ENCODE measurements around the gene LGALS1.
A peak's percentile ranks its signal among the peaks of the same experiment; 100 is the strongest.

LGALS1 gene

DNA sequence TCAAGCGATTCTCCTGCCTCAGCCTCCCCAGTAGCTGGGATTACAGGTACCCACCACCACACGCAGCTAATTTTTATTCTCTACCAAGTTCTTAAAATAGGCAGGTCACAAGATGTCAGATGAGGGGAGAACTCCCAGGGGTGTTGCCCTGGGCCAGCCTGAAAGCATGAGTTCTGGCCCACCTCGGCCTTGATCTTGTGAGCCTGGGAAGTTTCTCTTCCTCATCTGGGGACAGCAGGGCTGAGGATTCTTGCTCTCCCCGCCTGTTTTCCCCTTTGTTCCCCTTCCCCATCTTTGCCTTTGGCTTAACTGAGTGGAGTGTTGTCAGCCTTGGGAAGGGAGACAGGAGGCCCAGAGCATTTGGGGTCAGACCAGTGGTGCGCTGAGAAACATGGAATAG, 13.4 kb upstream of the LGALS1 start:
- no peak for DNase-seq (ENCODE audit: low read depth)

DNA sequence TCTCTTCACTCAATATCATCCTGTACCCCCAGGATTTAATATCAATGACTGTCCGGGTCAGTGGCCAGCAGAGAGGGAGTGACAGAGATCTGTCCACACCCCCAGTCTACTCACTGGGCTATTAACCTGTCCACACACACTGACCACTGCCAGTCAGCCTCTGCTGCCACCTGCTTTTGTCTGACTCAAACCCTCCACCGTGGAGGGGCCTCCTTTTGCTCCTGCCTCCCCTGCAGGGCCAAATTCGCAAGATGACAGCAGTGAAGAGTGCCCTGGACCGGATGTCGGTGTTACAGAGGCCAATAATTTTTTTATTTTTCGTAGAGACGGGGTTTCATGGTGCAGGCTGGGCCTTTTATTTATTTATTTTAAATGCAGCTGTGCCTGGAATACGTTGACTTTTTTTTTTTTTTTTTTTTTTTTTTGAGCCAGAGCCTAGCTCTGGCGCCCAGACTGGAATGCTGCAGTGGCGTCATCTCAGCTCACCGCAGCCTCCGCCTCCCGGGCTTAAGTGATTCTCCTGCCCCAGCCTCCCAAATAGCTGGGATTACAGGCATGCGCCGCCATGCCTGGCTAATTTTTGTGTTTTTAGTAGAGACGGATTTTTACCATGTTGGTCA, 11.8 kb upstream of the LGALS1 start:
- no peak for DNase-seq (ENCODE audit: low read depth)

DNA sequence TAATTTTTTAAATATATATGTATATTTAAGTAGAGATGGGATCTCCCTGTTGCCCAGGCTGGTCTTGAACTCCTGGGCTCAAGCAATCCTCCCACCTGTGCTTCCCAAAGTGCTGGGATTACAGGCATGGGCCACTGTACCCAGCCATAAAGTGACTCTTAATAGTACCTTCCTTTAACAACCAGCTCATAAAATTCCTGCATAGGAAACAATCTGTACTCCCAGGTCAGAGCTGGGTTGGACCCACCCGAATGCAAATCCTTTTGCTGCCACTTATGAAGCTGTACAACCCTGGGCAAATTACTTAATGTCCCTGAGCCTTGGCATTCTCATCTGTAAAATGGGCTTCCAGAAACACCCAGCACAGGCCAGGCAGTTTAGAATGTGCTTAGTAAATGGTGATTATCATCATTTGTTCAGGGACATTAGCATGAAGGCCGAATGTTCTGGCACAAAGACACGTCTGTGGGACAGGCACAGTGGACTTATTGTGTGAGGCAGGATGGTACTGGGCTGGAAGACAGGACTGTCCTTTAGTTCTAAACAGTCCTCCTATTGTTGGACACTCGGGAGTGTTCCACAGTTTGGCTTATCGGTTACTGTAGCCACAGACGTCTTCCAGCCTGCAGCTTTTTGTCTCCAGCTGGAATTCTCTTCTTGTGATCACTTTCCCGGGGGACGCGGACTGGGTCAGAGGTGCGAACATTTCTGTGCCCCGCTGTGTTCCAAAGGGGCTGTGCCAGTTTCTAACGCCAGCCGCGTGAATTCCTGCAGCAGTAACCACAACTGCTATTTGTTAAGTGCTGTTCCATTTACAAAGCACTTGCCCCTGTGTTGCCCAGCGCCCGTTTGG, 11.0 kb upstream of the LGALS1 start:
- DNase-seq (ENCODE audit: low read depth): no peak

DNA sequence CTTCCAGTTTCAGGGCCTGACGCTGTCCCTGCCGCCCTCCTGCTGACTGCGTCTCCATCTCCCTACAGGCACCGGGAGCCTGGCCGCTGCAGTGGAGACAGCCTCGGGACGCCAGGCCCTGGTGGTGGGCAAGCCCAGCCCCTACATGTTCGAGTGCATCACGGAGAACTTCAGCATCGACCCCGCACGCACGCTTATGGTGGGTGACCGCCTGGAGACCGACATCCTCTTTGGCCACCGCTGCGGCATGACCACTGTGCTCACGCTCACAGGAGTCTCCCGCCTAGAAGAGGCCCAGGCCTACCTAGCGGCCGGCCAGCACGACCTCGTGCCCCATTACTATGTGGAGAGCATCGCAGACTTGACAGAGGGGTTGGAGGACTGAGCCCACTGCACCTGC, 9.9 kb upstream of the LGALS1 start:
- DNase-seq (ENCODE audit: low read depth): no peak

DNA sequence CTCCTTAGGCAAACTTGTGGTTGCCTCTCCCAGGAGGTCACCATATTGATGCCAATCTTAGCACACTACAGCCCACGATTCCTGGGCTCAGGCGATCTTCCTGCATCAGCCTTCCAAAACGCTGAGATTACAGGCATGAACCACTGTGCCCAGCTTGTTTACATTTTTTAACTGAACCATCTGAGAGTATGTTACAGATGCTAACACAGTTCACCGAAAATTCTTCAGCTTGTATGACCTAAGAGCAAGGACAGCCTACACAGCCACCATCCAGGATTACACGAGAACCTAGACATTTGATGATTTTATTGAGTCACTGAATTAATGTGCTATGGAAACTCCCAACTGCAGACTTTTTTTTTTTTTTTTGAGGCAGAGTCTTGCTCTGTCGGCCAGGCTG, 5.8 kb upstream of the LGALS1 start:
- DNase-seq (ENCODE audit: low read depth): no peak

DNA sequence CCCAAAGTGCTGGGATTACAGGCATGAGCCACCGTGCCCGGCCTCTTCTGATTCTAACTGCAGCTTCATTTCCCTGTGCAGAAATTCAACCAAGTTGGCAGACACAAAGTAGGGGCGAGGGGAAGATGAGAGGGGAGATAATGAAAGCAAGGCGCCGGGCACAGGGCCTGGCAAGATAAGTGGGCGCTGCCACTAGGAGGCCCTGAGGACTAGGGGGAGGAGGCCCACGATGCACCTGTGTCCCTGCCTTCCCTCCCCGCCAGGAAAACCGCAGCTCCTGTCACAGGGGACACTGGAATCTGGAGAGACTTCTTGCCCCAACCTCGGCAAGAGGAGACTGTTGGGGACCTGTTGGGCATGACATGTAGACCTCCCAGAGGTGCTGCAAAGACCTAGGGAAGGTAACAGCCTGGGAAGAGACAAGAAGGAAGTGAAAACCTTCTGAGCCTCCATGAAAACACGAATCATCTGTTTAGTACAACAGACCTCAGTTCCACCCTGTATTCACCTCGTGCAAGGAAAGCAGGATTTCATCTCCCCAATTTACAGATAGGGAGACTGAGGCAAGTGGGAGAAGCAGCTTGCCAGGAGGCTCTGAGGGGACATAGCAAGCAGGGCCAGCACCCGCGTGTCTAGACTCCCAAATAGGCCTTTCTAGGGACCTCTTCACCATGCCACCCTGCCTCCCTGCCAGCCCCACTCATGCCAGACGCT, 3.1 kb upstream of the LGALS1 start:
- no peak for DNase-seq (ENCODE audit: low read depth)

DNA sequence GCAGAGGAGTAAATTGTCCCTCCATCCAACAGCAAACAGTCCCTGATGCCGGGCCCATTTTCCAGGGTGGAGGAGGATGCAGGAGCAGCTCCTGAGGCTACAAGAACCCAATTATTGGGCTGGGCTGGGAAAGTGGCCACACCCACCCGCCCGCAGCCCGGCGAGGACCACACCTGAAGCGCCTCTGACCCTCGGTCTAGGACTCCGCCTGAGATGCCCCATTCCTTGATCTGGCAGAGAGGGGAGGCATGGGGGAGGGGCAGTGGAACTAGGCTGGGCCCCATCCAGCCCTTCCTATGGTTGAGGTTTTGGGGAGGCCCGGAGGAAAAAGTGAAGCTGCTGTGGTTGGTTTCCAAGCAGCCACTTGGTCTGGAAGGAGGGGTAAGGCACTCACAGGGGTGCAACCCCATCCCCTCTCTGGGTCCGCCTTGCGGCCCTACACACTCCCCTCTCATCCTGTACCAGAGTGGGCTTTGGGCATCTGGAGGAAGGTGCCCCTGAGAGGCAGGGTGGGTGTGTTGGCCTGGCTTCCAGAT, 2.4 kb upstream of the LGALS1 start:
- no peak for DNase-seq (ENCODE audit: low read depth)

DNA sequence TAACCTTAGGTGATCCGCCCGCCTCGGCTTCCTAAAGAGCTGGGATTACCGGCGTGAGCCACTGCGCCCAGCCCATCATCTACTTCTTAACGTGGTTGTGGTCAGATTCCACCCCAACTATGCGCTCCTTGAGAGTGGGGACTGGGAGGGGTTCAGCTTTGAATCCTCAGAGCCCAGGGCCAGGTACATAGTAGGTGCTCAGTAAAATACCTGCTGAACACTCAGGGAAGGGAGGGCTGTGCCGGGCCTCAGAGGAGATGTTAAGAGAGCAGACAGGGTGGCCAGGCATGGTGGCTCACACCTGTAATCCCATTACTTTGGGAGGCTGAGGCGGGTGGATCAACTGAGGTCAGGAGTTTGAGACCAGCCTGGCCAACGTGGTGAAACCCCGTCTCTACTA, 1.2 kb upstream of the LGALS1 start:
- no peak for DNase-seq (ENCODE audit: low read depth)

DNA sequence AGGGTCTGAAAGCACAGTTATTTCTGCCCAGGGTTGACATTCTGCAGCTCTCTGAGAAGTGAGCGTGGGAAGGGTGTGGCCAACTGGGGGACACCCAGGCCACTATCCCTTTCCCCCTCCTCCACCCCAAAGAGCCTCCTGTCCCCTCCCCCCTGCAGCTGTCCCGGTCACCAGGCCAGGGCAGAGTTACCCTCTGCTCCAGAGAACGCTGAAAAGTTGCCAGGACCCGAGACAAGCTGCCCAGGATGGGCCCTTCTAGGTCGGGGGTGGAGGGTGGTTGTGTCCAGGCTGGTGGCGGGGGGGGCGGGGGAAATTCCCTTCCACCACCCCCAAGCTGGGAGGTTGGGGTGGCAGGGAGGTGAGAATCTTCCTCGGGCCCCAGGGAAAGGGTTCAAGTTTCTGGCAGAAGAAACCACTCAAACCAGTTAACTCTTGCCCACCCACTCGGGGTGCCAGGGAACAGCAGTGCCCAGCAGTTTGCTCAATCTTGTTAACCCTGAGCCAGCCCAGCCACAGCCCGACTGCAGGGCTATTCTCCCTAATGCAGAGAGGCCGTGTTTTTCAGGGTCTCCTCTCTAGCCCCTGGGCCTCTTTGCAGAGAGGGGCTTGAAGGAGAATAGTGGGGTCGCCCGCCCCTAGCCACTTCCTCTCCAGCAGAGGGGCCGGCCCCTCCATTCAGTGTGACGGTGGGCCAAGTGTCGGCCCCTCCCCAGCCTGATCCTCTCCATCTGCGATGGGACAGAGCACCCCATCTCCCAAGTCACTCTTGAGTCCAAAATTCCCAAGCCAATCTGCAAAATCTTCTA, 697 bp downstream of the LGALS1 start:
- DNase-seq (ENCODE audit: low read depth): no peak

DNA sequence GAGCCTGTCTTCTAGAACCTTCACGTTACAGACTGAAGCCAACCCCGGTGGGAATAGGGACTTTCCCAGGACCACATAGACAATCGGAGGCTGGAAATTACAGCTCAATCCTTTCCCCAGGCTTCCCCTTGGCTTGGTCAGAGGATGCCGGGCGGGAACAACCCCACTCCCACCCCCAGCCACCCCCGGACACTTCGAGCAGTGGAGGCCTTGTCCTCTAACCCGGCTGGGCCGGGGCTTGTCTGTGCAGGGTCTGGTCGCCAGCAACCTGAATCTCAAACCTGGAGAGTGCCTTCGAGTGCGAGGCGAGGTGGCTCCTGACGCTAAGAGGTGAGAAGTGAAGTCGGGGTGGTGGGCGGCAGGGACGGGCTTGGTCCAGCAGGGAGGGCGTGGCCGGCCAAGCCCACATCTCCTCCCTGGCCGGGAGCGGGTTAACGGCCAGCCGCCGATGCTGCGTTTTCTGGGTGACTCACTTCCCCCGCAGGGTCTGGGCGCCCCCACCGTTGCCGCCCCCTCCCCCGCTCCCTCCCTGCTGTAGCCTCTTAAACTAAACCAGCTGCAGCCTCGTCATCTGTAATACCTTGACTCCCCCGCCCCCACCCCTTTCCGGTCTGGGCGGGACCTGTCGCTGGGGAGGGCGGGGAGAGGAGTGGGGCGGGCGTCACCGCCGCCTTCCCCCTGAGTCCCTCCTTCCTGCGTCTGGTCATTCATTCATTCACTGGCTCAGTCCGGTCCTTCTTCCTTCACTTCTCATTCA, 1.5 kb downstream of the LGALS1 start:
- DNase-seq (ENCODE audit: low read depth): peak; percentile 81

DNA sequence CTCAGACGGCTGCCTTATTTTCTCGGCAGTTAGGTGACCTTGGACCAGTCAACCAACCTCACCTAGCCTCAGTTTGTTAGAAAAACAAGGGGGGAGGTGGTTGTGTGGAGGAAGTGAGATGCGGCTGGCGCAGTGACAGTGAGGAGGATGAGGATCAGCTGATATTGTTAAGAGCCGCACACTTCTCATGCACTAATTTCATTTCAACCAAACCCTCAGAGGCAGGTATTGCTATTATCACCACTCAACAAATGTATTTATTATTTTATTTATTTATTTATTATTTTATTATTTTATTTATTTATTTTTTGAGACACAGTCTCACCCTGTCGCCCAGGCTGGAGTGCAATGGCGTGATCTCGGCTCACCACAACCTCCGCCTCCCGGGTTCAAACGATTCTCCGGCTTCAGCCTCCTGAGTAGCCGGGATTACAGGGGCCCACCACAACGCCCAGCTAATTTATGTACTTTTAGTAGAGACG, 2.1 kb downstream of the LGALS1 start:
- no peak for DNase-seq (ENCODE audit: low read depth)

DNA sequence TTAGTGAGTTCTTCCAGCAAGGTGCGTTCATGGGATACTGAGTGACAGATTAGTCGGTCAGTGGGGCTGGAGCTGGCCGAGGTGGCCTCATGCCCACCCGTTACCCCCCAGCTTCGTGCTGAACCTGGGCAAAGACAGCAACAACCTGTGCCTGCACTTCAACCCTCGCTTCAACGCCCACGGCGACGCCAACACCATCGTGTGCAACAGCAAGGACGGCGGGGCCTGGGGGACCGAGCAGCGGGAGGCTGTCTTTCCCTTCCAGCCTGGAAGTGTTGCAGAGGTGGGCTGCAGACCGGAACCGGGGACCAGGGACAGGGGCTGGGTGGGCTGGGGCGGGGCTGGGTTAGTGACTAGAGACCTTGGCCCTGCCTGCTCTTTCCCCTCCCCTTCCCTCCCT, 2.9 kb downstream of the LGALS1 start:
- DNase-seq (ENCODE audit: low read depth): no peak

DNA sequence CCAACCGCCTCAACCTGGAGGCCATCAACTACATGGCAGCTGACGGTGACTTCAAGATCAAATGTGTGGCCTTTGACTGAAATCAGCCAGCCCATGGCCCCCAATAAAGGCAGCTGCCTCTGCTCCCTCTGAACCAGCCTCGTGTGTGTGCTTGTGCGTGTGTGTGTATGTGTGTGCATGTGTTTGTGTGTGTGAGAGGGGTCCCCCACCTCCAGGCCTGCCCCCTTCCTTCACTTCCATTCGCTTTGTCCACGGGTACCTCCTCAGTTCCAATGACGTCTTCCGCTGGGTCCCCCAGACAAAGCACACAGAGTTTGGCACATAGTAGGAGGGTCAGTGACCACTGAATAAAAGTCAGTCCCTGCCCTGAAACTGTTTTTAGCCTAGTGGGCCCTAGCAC, 4.2 kb downstream of the LGALS1 start:
- no peak for DNase-seq (ENCODE audit: low read depth)

DNA sequence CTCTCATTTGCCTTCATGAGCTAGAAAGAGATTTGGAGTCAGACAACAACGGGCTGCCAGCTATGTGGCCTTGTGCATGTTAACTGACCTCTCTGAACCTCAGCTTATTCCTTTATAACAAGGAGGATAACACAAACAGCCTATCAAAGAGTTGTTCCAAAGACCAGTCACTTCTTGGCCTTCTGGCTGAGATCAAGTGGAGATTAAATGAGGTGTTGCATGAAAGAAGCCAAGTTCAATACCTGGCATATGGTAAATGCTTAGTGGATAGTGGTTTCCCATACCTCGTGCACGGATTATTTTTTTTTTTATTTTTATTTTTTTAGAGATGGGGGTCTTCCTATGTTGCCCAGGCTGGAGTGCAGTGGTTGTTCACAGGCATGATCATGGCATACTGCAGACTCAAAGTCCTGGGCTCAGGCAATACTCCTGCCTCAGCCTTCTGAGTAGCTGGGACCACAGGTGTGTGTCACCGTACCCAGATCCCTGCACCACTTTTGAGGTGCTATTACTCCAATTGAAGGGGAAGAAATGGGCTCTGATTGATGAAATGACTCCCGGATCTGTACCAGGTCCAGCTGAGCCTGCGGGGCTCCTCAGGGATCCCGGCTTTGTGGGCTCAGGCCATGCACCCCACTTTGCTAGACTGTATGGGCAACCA, 4.9 kb downstream of the LGALS1 start:
- no peak for DNase-seq (ENCODE audit: low read depth)

DNA sequence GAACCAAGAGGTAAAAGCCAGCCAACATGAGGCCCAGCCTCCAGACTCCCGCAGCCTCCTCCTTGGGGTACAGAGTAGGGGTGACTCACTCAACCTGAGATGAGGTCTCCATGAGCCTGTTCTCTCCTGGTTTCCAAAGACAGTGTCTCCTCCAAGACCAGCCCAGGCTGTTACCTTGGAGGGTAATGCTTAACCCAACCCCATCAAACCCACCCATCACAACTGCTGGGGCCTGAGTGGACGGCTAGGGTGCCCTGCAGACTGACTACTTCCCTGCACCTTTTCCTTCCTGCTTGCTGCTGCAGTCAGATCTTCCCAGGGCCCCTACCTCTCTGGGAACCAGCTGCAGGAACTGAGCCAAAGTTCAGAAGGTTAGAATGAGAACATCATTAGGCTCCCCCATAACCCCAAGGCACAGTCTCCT, 5.6 kb downstream of the LGALS1 start:
- no peak for DNase-seq (ENCODE audit: low read depth)

DNA sequence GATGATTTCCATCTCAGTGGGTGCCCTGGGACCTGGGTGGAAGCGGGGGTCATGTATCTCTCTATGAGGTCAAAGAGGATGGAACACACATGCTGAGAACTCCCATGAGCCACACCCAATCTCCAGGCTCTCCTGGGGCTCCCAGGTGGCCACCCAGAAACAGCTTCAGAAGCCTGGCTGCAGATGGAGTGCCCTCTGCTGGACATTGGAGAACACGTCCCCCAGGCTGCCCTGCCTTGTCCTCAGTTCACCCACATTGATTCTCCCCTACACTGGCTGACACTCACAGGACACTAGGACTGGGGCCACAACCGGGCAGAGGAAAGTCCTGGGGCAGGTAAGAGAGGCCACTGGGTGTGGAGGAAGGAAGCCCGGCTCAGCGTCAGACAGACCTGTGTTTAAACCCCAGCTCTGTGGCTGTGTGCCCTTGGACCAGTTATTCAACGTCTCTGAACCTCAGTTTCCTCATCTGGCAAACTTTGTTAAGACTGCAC, 6.2 kb downstream of the LGALS1 start:
- no peak for DNase-seq (ENCODE audit: low read depth)

DNA sequence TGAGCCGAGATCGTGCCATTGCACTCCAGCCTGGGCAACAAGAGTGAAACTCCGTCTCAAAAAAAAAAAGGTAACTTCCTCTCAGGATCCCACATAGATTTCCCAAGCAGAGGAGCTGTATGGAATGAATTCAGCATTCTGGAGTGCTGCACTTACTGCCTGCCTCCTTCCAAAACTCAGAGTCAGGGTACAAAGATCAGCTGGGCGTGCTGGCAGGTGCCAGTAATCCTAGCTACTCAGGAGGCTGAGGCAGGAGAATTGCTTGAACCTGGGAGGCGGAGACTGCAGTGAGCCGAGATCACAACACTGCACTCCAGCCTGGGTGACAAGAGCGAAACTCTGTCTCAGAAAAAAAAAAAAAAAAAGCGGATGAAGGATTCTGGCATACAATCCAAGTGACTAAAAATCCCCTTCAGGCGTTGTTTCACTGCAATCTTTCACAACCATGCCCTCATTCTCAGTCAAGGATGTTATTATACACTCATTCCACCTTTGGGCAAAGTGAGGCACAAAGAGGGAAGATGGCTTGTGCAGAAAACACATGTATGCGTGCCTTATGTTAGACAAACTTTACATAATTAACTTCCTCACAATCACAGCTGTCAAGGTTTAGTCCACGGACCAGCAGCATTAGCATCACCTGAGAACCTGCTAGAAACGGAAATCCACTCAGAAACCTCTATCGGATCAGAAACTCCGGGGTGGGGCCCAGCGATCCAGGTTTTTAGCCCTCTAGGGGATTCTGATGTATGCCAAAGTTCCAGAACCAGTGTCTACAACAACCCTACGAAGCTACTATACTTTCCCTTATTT, 9.6 kb downstream of the LGALS1 start:
- DNase-seq (ENCODE audit: low read depth): no peak

DNA sequence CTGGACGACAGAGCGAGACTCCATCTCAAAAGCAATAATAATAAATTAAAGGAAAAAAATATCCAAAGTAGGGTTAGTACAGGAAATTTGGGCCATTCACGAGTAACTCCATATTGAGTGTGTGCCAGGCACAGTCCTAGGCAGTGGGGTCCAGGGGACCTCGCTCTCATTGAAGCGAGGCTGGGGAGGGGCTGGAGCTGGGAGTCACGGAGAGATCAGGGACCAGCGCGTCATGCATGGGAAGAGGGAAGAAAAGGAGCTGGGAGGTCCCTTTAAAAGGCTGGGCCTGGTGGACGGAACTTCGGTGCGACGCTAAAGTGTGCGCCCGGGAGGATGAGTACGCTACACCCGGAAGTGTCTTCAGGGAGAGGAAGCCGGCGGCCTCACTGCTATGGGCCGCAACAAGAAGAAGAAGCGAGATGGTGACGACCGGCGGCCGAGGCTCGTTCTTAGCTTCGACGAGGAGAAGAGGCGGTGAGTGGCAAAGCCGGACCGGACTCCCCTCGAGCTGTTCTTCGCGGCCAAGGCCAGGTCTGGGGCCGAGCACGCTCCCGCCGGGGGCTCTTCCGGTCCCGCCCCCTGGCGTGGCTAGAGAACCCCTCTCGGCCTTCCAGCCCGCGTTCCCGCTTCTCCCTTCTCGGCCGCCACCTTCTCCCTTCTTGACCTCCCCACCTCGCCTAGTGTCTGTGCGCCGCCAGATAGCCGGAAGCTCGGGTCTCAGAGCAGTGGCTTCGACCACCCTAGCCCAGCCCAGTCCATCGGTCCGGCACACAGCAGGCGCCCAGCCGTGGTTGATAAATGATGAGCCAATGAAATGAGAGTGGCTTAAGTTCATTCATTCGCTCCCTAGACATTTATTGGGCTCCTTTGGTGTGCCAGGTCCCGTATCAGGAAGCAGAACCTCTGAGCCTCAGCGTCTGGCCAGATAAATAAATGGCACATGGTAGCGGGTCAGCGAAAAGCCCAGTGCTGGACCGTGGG, 10.9 kb downstream of the LGALS1 start, which contains the start of gene NOL12:
Gene NOL12 (plus strand): TSS at position 342 of the 981 bp plus-strand sequence. CDS start 50 bp downstream, at position 392.
- DNase-seq (ENCODE audit: low read depth): peak; percentile 71

All from CMK (cell line).